Measurements from ENCODE around the gene BRMS1L. TPM values are rescaled to one million over a fixed set of nuclear protein-coding genes. Genes with fewer than 3 reads are reported as not detected.
A peak's percentile ranks its signal among the peaks of the same experiment; 100 is the strongest.

Gene BRMS1L
- polyA plus RNA-seq, 2 of the 4 experiments (the other 2 are of a cell fraction), result 17.0 to 18.1 TPM

DNA sequence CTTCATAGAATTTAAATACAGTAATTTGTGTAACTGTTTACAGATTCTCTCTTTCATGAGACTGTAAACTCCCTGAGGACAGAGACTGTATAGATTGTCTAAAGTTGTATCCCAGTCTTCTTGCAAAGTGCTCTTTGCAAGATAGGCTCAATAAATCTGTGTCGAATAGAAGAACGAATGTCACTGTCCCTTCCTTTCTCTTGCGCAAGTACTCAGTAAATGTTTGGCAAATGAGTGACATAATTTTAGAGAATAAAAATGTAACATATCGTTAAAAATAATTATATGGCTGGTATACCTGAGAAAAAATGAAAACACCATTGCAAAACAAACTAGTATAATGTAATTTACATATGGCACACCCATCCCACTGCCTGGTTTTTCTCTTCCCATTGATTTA lies 15.2 kb upstream of the BRMS1L start:
- TF ChIP-seq FOSL2 (IDR thresholded peaks at IDR 0.05), result no peak
- no peak for TF ChIP-seq FOSL2 (CRISPR knock-in tag; IDR thresholded peaks at IDR 0.05)
- TF ChIP-seq, protein P1, sequence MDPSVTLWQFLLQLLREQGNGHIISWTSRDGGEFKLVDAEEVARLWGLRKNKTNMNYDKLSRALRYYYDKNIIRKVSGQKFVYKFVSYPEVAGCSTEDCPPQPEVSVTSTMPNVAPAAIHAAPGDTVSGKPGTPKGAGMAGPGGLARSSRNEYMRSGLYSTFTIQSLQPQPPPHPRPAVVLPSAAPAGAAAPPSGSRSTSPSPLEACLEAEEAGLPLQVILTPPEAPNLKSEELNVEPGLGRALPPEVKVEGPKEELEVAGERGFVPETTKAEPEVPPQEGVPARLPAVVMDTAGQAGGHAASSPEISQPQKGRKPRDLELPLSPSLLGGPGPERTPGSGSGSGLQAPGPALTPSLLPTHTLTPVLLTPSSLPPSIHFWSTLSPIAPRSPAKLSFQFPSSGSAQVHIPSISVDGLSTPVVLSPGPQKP (IDR thresholded peaks at IDR 0.05; ENCODE audit: low read depth, low read length), result no peak
- no peak for TF ChIP-seq ZNF302 (CRISPR knock-in tag; IDR thresholded peaks at IDR 0.05)
- TF ChIP-seq CEBPB (IDR thresholded peaks at IDR 0.05), result 0 out of 4 replicates have a peak, but pooled peaks of 1 of the 2 experiments have one; percentile 21
- Histone ChIP-seq H3K9me3 (no peaks in the 10 kb centered on the region), H3K4me1 (peaks cover 17% of the 10 kb centered on the region), H3K4me3 (no peak overlapping the region), H3K27ac (no peak overlapping the region), H3K4me2 (no peak overlapping the region)
- WGBS (ENCODE audit: missing lambda C conversion rate), result 74% methylated on average over 4 of the region's 4 CpGs
- CTCF ChIA-PET, result no interaction called here
- FAIRE-seq (no peak), ATAC-seq (no peak), DNase-seq (ENCODE audit: low read depth in 1 of 2, low spot score in 1 of 2) (no peak)
- POLR2A ChIA-PET, result no interaction called here

- WGBS (ENCODE audit: missing lambda C conversion rate), result 26% methylated on average over 3 of the region's 3 CpGs
- ChIA-PET CTCF (interaction anchor here (0.8 to 2.0 kb wide), 3 partner anchors 8 to 47 kb away, joined by 3 to 4 read pairs (median 3); no protein-coding TSS in a partner anchor), POLR2A (interaction anchor here (1.2 kb wide), 1 partner anchor 12 kb away, joined by 6 read pairs; the partner anchor contains the start of gene BRMS1L)
- no peak overlapping the region for H3K4me2 ChIP-seq
- 0 out of 3 replicates have a peak, but pooled peaks cover 5% of the 10 kb centered on the region for H3K4me1 ChIP-seq
- FAIRE-seq (no peak), ATAC-seq (peak; percentile 76 to 82; a peak in 5 of 6 replicates), DNase-seq (ENCODE audit: low read depth in 1 of 2, low spot score in 1 of 2) (peak in 1 of 2 experiments; percentile 63)
- TF ChIP-seq, protein P2, sequence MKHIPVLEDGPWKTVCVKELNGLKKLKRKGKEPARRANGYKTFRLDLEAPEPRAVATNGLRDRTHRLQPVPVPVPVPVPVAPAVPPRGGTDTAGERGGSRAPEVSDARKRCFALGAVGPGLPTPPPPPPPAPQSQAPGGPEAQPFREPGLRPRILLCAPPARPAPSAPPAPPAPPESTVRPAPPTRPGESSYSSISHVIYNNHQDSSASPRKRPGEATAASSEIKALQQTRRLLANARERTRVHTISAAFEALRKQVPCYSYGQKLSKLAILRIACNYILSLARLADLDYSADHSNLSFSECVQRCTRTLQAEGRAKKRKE (CRISPR knock-in tag; IDR thresholded peaks at IDR 0.05; ENCODE audit: low read depth), result no peak
- TF ChIP-seq, protein P3, sequence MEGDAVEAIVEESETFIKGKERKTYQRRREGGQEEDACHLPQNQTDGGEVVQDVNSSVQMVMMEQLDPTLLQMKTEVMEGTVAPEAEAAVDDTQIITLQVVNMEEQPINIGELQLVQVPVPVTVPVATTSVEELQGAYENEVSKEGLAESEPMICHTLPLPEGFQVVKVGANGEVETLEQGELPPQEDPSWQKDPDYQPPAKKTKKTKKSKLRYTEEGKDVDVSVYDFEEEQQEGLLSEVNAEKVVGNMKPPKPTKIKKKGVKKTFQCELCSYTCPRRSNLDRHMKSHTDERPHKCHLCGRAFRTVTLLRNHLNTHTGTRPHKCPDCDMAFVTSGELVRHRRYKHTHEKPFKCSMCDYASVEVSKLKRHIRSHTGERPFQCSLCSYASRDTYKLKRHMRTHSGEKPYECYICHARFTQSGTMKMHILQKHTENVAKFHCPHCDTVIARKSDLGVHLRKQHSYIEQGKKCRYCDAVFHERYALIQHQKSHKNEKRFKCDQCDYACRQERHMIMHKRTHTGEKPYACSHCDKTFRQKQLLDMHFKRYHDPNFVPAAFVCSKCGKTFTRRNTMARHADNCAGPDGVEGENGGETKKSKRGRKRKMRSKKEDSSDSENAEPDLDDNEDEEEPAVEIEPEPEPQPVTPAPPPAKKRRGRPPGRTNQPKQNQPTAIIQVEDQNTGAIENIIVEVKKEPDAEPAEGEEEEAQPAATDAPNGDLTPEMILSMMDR (IDR thresholded peaks at IDR 0.05), result peak; percentile 55
- TF ChIP-seq RARB (CRISPR knock-in tag; IDR thresholded peaks at IDR 0.05), result no peak
- peak in 1 of 2 experiments; percentile 37; a peak in 2 of 5 replicates for TF ChIP-seq RAD21 (conservative IDR thresholded peaks at IDR 0.05 in 1 of 2, IDR thresholded peaks at IDR 0.05 in 1 of 2)
- TF ChIP-seq SMC3 (IDR thresholded peaks at IDR 0.05), result 0 out of 3 replicates have a peak, but pooled peaks have one; percentile 16
- TF ChIP-seq FOSB (CRISPR knock-in tag; IDR thresholded peaks at IDR 0.05), result no peak
- no peak for TF ChIP-seq NR3C1 (IDR thresholded peaks at IDR 0.05)
- TF ChIP-seq HES2 (IDR thresholded peaks at IDR 0.05), result no peak
- no peak overlapping the region for H3K4me3 ChIP-seq
- no peaks in the 10 kb centered on the region for H3K9me3 ChIP-seq
- no peak overlapping the region for H3K27ac ChIP-seq
Measured at GRCh38 chr14:35814371-35815005, 11.7 kb upstream of the BRMS1L start.

DNA sequence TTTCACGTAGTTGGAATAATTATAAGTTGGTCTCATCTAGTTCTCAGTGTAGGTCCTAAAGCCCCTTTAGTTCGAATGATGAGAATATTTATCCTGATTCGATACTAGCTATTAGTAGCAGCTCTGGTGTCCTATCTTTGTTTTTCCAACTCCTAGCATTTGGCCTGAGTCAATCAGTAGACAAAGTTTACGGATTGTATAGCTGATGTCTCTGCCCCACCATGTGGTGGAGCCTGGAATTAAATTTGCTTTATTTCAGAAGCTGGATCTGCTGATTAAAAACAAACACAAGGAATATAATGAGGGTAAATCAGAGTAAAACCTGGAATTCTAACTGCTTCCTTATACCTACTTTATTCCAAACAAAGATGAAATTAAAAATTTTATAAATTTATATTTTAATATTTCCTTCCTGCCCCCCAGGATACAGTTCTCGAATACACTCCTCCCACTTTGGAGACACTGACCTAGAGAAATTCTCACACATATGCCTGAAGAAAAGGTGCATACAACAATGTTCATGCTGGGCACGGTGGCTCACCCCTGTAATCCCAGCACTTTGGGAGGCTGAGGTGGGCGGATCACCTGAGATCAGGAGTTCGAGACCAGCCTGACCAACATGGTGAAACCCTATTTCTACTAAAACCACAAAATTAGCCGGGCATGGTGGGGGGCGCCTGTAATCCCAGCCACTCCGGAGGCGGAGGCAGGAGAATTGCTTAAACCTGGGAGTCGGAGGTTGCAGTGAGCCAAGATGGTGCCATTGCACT lies 7.6 kb upstream of the BRMS1L start:
- ChIA-PET POLR2A (interaction anchor here (2.6 kb wide), 1 partner anchor 8 kb away, joined by 15 read pairs; the partner anchor contains the start of gene BRMS1L), CTCF (interaction anchor here (0.5 to 3.0 kb wide), 24 partner anchors 8 to 1480 kb away, joined by 3 to 12 read pairs (median 4); partner anchors contain the start of genes BRMS1L and RALGAPA1)
- no peak for FAIRE-seq
- 0 out of 3 replicates have a peak, but pooled peaks cover 5% of the 10 kb centered on the region for H3K4me1 ChIP-seq
- WGBS (ENCODE audit: missing lambda C conversion rate), result 34% methylated on average over 12 of the region's 13 CpGs
- H3K9me3 ChIP-seq, result no peaks in the 10 kb centered on the region
- no peak overlapping the region for H3K4me3 ChIP-seq
- no peak overlapping the region for H3K27ac ChIP-seq
- TF ChIP-seq, protein P3 (IDR thresholded peaks at IDR 0.05), result peak; percentile 69
- TF ChIP-seq, protein P1 (IDR thresholded peaks at IDR 0.05; ENCODE audit: low read depth, low read length), result no peak
- TF ChIP-seq RAD21 (conservative IDR thresholded peaks at IDR 0.05 in 1 of 2, IDR thresholded peaks at IDR 0.05 in 1 of 2), result peak; percentile 67 to 80
- TF ChIP-seq CHD2 (IDR thresholded peaks at IDR 0.05; ENCODE audit: low read length, partially characterized antibody), result no peak
- TF ChIP-seq SREBF2 (IDR thresholded peaks at IDR 0.05), result no peak
- TF ChIP-seq TP53 (CRISPR knock-in tag; IDR thresholded peaks at IDR 0.05), result no peak
- TF ChIP-seq FOSL2 (IDR thresholded peaks at IDR 0.05), result no peak
- TF ChIP-seq FOSL2 (CRISPR knock-in tag; IDR thresholded peaks at IDR 0.05), result no peak
- TF ChIP-seq POLR2AphosphoS2 (conservative IDR thresholded peaks at IDR 0.05; ENCODE audit: low read length), result no peak
- TF ChIP-seq FOSB (CRISPR knock-in tag; IDR thresholded peaks at IDR 0.05), result no peak
- peak; percentile 40; the same call in 1 of the 3 replicates for TF ChIP-seq SMC3 (IDR thresholded peaks at IDR 0.05)
- no peak for TF ChIP-seq EP300 (IDR thresholded peaks at IDR 0.05)
- TF ChIP-seq MYC (IDR thresholded peaks at IDR 0.05; ENCODE audit: borderline replicate concordance, low read length), result no peak
- TF ChIP-seq ESRRA (IDR thresholded peaks at IDR 0.05; ENCODE audit: borderline replicate concordance, low read length), result no peak
- ATAC-seq, result peak; percentile 70 to 83; a peak in 5 of 6 replicates
- DNase-seq (ENCODE audit: low read depth in 1 of 2, low spot score in 1 of 2), result peak; percentile 57 to 59
- 0 out of 3 replicates have a peak overlapping the region, but pooled peaks have one; percentile 9 for H3K4me2 ChIP-seq

All from A549 (cell line).